GM12872 (cell line): Measurements from ENCODE around the gene HOXC10.

Source experiments
- CTCF ChIP-seq: IDR thresholded peaks from 3 replicates; pipeline ENCODE4 v1.5.1; 2011; ENCODE audit warnings: low read depth, mild to moderate bottlenecking, low read length, moderate library complexity; ENCODE audit not compliant: insufficient read depth

The HOXC10 gene

GRCh38 chr12:54011665-54012532 lies 27.0 kb downstream of the HOXC10 start:
- TF ChIP-seq CTCF: no peak

- TF ChIP-seq CTCF: peak; percentile 35; the same call in 2 of the 3 replicates
Measured at GRCh38 chr12:54012631-54013409, 27.9 kb downstream of the HOXC10 start.

GRCh38 chr12:54014377-54015017 lies 29.6 kb downstream of the HOXC10 start:
- no peak for TF ChIP-seq CTCF

- no peak for TF ChIP-seq CTCF
Measured at GRCh38 chr12:54015018-54015931, 30.3 kb downstream of the HOXC10 start.

- TF ChIP-seq CTCF: no peak
Measured at GRCh38 chr12:54016051-54016450, 31.1 kb downstream of the HOXC10 start.

- no peak for TF ChIP-seq CTCF
Measured at GRCh38 chr12:54016478-54016964, 31.6 kb downstream of the HOXC10 start.
